Activated CD4-positive, alpha-beta memory T cell treated with anti-CD3 and anti-CD28 coated beads, Interleukin-2, amount 10 ng/mL, durations not matched to agents 7 days and 5 days (primary cell): ENCODE data around the gene YAF2. TPM values are rescaled to one million over a fixed set of nuclear protein-coding genes. Genes with fewer than 3 reads are reported as not detected.
A peak's percentile ranks its signal among the peaks of the same experiment; 100 is the strongest.

ENCODE experiments used
- CTCF ChIA-PET: fragments of 350-600 bp; sonication (Branson Sonifier 250); formaldehyde crosslinking; loops from one replicate; lab custom pipeline; 2021; ENCODE audit warnings: antibody characterized with exemption, inconsistent platforms; lab: Charles Lee
- POLR2A ChIA-PET: fragments of 350-600 bp; sonication (Branson Sonifier 250); formaldehyde crosslinking; loops from one replicate; lab custom pipeline; 2021; ENCODE audit warnings: antibody characterized with exemption; lab: Charles Lee
- DNase-seq: peaks from one replicate; pipeline ENCODE4 v3.0.0-alpha.2; 2020
- H3K27ac Mint-ChIP-seq: one replicate; pipeline ENCODE4 v1.8.0; 2021; ENCODE audit warnings: mild to moderate bottlenecking, mixed read lengths
- H3K27me3 Mint-ChIP-seq: one replicate; pipeline ENCODE4 v1.8.0; 2021; ENCODE audit warnings: mixed read lengths
- H3K36me3 Mint-ChIP-seq: one replicate; pipeline ENCODE4 v1.8.0; 2021; ENCODE audit warnings: low read depth, mixed read lengths
- H3K4me1 Mint-ChIP-seq: one replicate; pipeline ENCODE4 v1.8.0; 2021; ENCODE audit warnings: mixed read lengths
- H3K4me3 Mint-ChIP-seq: one replicate; pipeline ENCODE4 v1.8.0; 2021; ENCODE audit warnings: mild to moderate bottlenecking, mixed read lengths
- H3K9me3 Mint-ChIP-seq: one replicate; pipeline ENCODE4 v1.8.0; 2021; ENCODE audit warnings: mixed read lengths
- total RNA-seq, 2 experiments: library from RNA; stranded (reverse); gene quantifications; one replicate each; pipeline ENCODE4 v1.2.3, GENCODE V29; 2021

Gene YAF2
- 10 to 100 TPM; 39.6 to 44.4 TPM for total RNA-seq

GRCh38 chr12:42238240-42239140 lies at the start of gene YAF2:
YAF2 (minus strand) TSS chr12:42238248; CDS start chr12:42238180, 68 bp downstream.
- Mint-ChIP-seq H3K4me1 (peaks cover 45% of the 10 kb centered on the region), H3K36me3 (peaks cover 21% of the 10 kb centered on the region)
- CTCF ChIA-PET: interaction anchor here (1.3 to 2.9 kb wide), 3 partner anchors 60 to 134 kb away, joined by 5 to 11 read pairs (median 7); no protein-coding TSS in a partner anchor

DNA sequence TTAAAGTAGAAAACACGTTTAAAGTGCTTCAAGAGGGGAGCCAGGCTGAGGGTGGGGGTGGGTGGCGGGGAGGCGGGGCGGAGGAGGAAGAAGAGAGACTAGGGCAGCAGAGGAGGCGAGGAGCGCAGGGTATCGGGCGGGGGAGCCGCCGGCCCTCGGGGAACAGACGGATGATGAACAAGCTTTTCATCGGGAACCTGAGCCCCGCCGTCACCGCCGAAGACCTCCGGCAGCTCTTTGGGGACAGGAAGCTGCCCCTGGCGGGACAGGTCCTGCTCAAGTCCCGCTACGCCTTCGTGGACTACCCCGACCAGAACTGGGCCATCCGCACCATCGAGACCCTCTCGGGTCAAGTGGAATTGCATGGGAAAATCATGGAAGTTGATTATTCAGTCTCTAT lies 48.7 kb upstream of the YAF2 start:
- POLR2A ChIA-PET: no interaction called here
- no peaks in the 10 kb centered on the region for H3K9me3 Mint-ChIP-seq
- H3K4me3 Mint-ChIP-seq: no peak overlapping the region
- H3K36me3 Mint-ChIP-seq: no peaks in the 10 kb centered on the region
- peaks cover 3% of the 10 kb centered on the region for H3K4me1 Mint-ChIP-seq
- CTCF ChIA-PET: no interaction called here
- no peak for DNase-seq
- no peak overlapping the region for H3K27ac Mint-ChIP-seq
- peaks cover 8% of the 10 kb centered on the region for H3K27me3 Mint-ChIP-seq

More at GRCh38 chr12:42238240-42239140, at the start of gene YAF2:
- Mint-ChIP-seq H3K4me3 (peak within 1 kb of the TSS; percentile 86), H3K27me3 (no peaks in the 10 kb centered on the region), H3K27ac (peak within 1 kb of the TSS; percentile 87), H3K9me3 (no peaks in the 10 kb centered on the region)
- DNase-seq: peak; percentile 90
- POLR2A ChIA-PET: interaction anchor here (1.0 to 2.2 kb wide), 7 partner anchors 18 to 141 kb away, joined by 3 to 8 read pairs (median 3); partner anchors contain the start of genes GXYLT1, PPHLN1 and ZCRB1

- H3K4me3 Mint-ChIP-seq: no peak overlapping the region
- peaks cover 3% of the 10 kb centered on the region for H3K4me1 Mint-ChIP-seq
- peaks cover 6% of the 10 kb centered on the region for H3K27me3 Mint-ChIP-seq
- H3K36me3 Mint-ChIP-seq: no peaks in the 10 kb centered on the region
- no peak overlapping the region for H3K27ac Mint-ChIP-seq
- DNase-seq: no peak
- POLR2A ChIA-PET: no interaction called here
- CTCF ChIA-PET: interaction anchor here (1.3 kb wide), 1 partner anchor 13 kb away, joined by 5 read pairs; no protein-coding TSS in a partner anchor
- H3K9me3 Mint-ChIP-seq: no peaks in the 10 kb centered on the region
Measured at GRCh38 chr12:42285431-42285830, 47.4 kb upstream of the YAF2 start.

DNA sequence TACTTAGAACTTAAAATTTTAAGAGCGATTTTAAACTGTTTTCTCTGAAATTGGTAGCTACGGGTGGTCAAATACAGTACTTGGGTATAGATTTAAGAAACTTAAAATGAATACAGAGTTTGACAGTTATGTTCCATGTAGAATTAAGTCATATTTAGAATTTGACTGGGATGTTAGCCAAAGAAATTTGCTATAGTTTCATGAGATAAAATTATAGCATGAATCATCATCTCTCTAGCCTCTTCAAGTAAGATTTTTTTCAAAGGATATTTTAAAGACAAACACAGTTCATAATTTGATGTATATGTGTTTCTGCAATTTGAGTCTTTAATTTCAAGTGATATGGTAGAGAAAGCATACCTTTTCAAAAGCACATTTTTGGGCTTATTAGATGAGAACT lies 46.8 kb upstream of the YAF2 start:
- Mint-ChIP-seq H3K4me1 (peaks cover 3% of the 10 kb centered on the region), H3K9me3 (no peaks in the 10 kb centered on the region), H3K27me3 (peaks cover 6% of the 10 kb centered on the region), H3K36me3 (no peaks in the 10 kb centered on the region), H3K27ac (no peak overlapping the region), H3K4me3 (no peak overlapping the region)
- ChIA-PET CTCF (interaction anchor here (1.3 kb wide), 1 partner anchor 14 kb away, joined by 5 read pairs; no protein-coding TSS in a partner anchor), POLR2A (no interaction called here)
- no peak for DNase-seq

DNA sequence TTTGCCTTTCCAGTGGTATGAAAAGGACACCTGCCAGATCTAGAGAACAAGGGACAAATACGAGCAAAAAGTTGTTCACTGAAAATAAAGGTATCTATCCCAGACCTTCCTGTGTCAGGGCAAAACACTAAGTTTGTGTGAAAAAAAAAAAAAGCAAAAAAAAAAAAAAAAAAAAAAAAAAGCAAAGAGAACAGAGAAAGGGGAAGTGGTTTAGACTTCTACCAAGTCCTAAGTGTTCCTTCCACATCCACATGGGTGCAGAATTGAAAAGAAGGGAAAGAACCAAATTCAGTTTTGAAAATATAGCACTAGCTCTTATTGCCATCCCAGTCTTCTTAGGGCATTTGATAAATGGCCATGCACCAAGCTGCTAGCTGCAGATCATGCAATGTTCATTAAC lies 46.1 kb upstream of the YAF2 start:
- Mint-ChIP-seq H3K36me3 (no peaks in the 10 kb centered on the region), H3K27me3 (peaks cover 4% of the 10 kb centered on the region), H3K27ac (no peak overlapping the region), H3K9me3 (no peaks in the 10 kb centered on the region), H3K4me3 (no peak overlapping the region), H3K4me1 (peaks cover 3% of the 10 kb centered on the region)
- no peak for DNase-seq
- ChIA-PET POLR2A (no interaction called here), CTCF (interaction anchor here (0.7 kb wide), 1 partner anchor 19 kb away, joined by 4 read pairs; no protein-coding TSS in a partner anchor)

GRCh38 chr12:42283739-42284138 lies 45.7 kb upstream of the YAF2 start:
- ChIA-PET CTCF (no interaction called here), POLR2A (no interaction called here)
- DNase-seq: no peak
- peaks cover 4% of the 10 kb centered on the region for H3K27me3 Mint-ChIP-seq
- H3K4me1 Mint-ChIP-seq: peaks cover 3% of the 10 kb centered on the region
- H3K4me3 Mint-ChIP-seq: no peak overlapping the region
- H3K9me3 Mint-ChIP-seq: no peaks in the 10 kb centered on the region
- no peaks in the 10 kb centered on the region for H3K36me3 Mint-ChIP-seq
- H3K27ac Mint-ChIP-seq: no peak overlapping the region

DNA sequence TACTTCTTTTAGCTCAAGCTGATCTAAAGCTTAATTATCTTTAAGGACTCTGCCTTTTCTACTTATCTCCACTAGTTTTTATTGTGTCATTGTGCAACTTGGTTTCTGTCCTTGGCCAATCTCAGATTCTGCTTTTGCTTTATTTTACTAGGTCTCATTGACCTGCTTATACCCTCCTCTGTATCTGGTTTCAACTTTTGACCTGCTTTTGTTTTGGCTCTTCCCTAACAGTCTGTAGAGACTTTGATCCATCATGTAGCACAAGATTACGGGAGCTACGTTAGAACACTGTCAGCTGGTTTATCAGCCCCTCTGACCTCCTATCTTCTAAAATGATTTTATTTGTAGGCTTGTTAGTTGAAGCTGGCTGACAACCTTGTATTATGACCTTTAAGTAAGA lies 44.2 kb upstream of the YAF2 start:
- DNase-seq: no peak
- no peaks in the 10 kb centered on the region for H3K9me3 Mint-ChIP-seq
- ChIA-PET CTCF (interaction anchor here (0.8 kb wide), 2 partner anchors 10 to 14 kb away, joined by 3 read pairs; no protein-coding TSS in a partner anchor), POLR2A (no interaction called here)
- H3K27me3 Mint-ChIP-seq: peaks cover 2% of the 10 kb centered on the region
- H3K27ac Mint-ChIP-seq: no peak overlapping the region
- H3K36me3 Mint-ChIP-seq: no peaks in the 10 kb centered on the region
- peaks cover 3% of the 10 kb centered on the region for H3K4me1 Mint-ChIP-seq
- no peak overlapping the region for H3K4me3 Mint-ChIP-seq

- Mint-ChIP-seq H3K36me3 (no peaks in the 10 kb centered on the region), H3K27ac (no peak overlapping the region), H3K4me1 (peaks cover 3% of the 10 kb centered on the region), H3K27me3 (peaks cover 2% of the 10 kb centered on the region), H3K9me3 (no peaks in the 10 kb centered on the region), H3K4me3 (no peak overlapping the region)
- no peak for DNase-seq
- ChIA-PET CTCF (interaction anchor here (0.6 to 0.8 kb wide), 2 partner anchors 10 to 16 kb away, joined by 3 read pairs; no protein-coding TSS in a partner anchor), POLR2A (no interaction called here)
Measured at GRCh38 chr12:42281844-42282243, 43.8 kb upstream of the YAF2 start.

- Mint-ChIP-seq H3K36me3 (no peaks in the 10 kb centered on the region), H3K9me3 (no peaks in the 10 kb centered on the region), H3K4me1 (peaks cover 3% of the 10 kb centered on the region), H3K27ac (no peak overlapping the region), H3K4me3 (no peak overlapping the region), H3K27me3 (peaks cover 2% of the 10 kb centered on the region)
- ChIA-PET CTCF (interaction anchor here (0.6 kb wide), 1 partner anchor 16 kb away, joined by 3 read pairs; no protein-coding TSS in a partner anchor), POLR2A (no interaction called here)
- no peak for DNase-seq
Measured at GRCh38 chr12:42281278-42281677, 43.2 kb upstream of the YAF2 start.

DNA sequence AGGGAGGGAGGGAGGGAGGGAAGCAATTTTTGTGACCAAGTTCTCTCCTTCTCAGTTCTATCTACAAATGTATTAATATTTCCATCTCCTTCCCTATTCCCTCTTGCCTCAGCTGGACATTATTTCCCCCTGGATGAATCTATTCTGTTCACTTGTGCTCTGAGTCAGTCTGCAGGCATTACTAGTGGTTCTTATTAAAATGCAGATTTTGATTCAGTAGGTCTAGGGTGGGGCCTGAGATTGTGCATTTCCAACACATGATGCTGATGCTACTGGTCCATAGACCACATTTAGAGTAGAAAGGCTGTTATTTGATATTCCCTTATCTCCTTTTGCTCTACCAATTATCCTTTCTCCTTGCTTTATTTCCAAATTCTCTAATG lies 40.1 kb upstream of the YAF2 start:
- ChIA-PET POLR2A (no interaction called here), CTCF (no interaction called here)
- Mint-ChIP-seq H3K4me3 (no peak overlapping the region), H3K27me3 (peaks cover 2% of the 10 kb centered on the region), H3K9me3 (peaks cover 2% of the 10 kb centered on the region), H3K4me1 (no peaks in the 10 kb centered on the region), H3K36me3 (no peaks in the 10 kb centered on the region), H3K27ac (no peak overlapping the region)
- DNase-seq: no peak

DNA sequence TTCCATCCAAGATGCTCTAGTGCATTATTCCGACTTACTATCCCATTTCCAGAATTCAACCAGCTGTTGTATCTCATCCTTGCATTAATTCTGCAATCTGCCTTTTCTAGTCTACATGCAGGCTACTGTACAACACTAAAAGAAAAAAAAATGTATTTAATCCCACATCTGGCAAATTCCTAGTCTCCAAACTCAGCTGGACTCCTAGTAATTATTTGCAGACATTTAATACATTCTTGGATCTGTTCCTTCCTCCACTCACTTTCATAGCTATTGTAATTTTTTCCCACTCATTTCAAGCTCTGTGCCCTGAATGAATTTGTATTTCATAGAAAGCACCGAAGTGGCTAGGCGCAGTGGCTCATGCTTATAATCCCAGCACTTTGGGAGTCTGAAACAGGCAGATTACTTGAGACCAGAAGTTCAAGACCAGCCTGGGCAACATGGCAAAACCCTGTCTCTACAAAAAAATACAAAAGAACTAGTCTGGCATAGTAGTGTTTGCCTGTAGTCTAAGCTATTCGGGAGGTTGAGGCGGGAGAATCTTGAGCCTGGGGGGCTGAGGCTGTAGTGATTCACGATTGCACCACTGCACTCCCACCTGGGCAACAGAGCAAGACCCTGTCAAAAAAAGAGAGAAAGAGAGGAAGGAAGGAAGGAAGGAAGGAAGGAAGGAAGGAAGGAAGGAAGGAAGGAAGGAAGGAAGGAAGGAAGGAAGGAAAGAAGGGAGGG lies 39.5 kb upstream of the YAF2 start:
- ChIA-PET CTCF (no interaction called here), POLR2A (no interaction called here)

GRCh38 chr12:42275499-42275898 lies 37.5 kb upstream of the YAF2 start:
- no peak overlapping the region for H3K4me3 Mint-ChIP-seq
- no peaks in the 10 kb centered on the region for H3K36me3 Mint-ChIP-seq
- peaks cover 8% of the 10 kb centered on the region for H3K9me3 Mint-ChIP-seq
- ChIA-PET POLR2A (no interaction called here), CTCF (no interaction called here)
- DNase-seq: no peak
- H3K27me3 Mint-ChIP-seq: peaks cover 4% of the 10 kb centered on the region
- H3K4me1 Mint-ChIP-seq: peaks cover 10% of the 10 kb centered on the region
- H3K27ac Mint-ChIP-seq: no peak overlapping the region

More for the DNA sequence above, 39.5 kb upstream of the YAF2 start:
- no peaks in the 10 kb centered on the region for H3K4me1 Mint-ChIP-seq
- peaks cover 2% of the 10 kb centered on the region for H3K27me3 Mint-ChIP-seq
- no peak overlapping the region for H3K27ac Mint-ChIP-seq
- H3K9me3 Mint-ChIP-seq: peaks cover 6% of the 10 kb centered on the region
- H3K4me3 Mint-ChIP-seq: no peak overlapping the region
- H3K36me3 Mint-ChIP-seq: no peaks in the 10 kb centered on the region
- DNase-seq: no peak

- no peaks in the 10 kb centered on the region for H3K36me3 Mint-ChIP-seq
- POLR2A ChIA-PET: no interaction called here
- no peak for DNase-seq
- peaks cover 8% of the 10 kb centered on the region for H3K9me3 Mint-ChIP-seq
- CTCF ChIA-PET: no interaction called here
- H3K4me1 Mint-ChIP-seq: peaks cover 12% of the 10 kb centered on the region
- H3K27ac Mint-ChIP-seq: no peak overlapping the region
- H3K4me3 Mint-ChIP-seq: no peak overlapping the region
- peaks cover 4% of the 10 kb centered on the region for H3K27me3 Mint-ChIP-seq
Measured at GRCh38 chr12:42273706-42274105, 35.7 kb upstream of the YAF2 start.
